ENCODE results near the gene MOB2. TPM values are rescaled to one million over a fixed set of nuclear protein-coding genes. Genes with fewer than 3 reads are reported as not detected.

MOB2 gene
- polyA plus RNA-seq, 6 donors from 2014 or later, result 29.7 to 50.8 (median 33.2) TPM

- H3K36me3 Mint-ChIP-seq, result no peaks in the 10 kb centered on the region
- no peaks in the 10 kb centered on the region for H3K27me3 Mint-ChIP-seq
- DNase-seq (no peak), ATAC-seq (ENCODE audit: low read depth in 2 of 2) (peak; percentile 26 to 29)
- H3K27ac Mint-ChIP-seq, result peak overlapping the region in 5 of 6 donors; percentile 30 to 94 (median 90)
- H3K4me3 Mint-ChIP-seq, result peak overlapping the region in 3 of 8 donors; percentile 23 to 67 (median 36)
- peaks cover 30 to 59% (median 49%) of the 10 kb centered on the region in 3 donors for H3K4me1 Mint-ChIP-seq
- H3K9me3 Mint-ChIP-seq, result no peaks in the 10 kb centered on the region
These were observed 37.2 kb upstream of the MOB2 start for GRCh38 chr11:1523779-1524178.

- peaks cover 30 to 60% (median 42%) of the 10 kb centered on the region in 3 donors for H3K4me1 Mint-ChIP-seq
- no peaks in the 10 kb centered on the region for H3K36me3 Mint-ChIP-seq
- H3K4me3 Mint-ChIP-seq, result peak overlapping the region in 4 of 8 donors; percentile 11 to 67 (median 52)
- no peaks in the 10 kb centered on the region for H3K9me3 Mint-ChIP-seq
- no peak for DNase-seq
- no peaks in the 10 kb centered on the region for H3K27me3 Mint-ChIP-seq
- ATAC-seq (ENCODE audit: low read depth in 2 of 2), result no peak
- H3K27ac Mint-ChIP-seq, result peak overlapping the region in 4 of 6 donors; percentile 73 to 94 (median 86)
These were observed 36.5 kb upstream of the MOB2 start for GRCh38 chr11:1523077-1523476.

- no peaks in the 10 kb centered on the region for H3K27me3 Mint-ChIP-seq
- H3K36me3 Mint-ChIP-seq, result no peaks in the 10 kb centered on the region
- peaks cover 38 to 66% (median 49%) of the 10 kb centered on the region in 3 donors for H3K4me1 Mint-ChIP-seq
- peak overlapping the region; percentile 43 to 84 (median 66) for H3K4me3 Mint-ChIP-seq
- H3K27ac Mint-ChIP-seq, result peak overlapping the region; percentile 88 to 97 (median 95)
- DNase-seq (no peak), ATAC-seq (ENCODE audit: low read depth in 2 of 2) (no peak)
- no peaks in the 10 kb centered on the region for H3K9me3 Mint-ChIP-seq
These were observed 35.5 kb upstream of the MOB2 start for GRCh38 chr11:1522081-1522424.

- Mint-ChIP-seq H3K36me3 (no peaks in the 10 kb centered on the region), H3K9me3 (no peaks in the 10 kb centered on the region), H3K4me1 (peaks cover 41 to 68% (median 54%) of the 10 kb centered on the region in 3 donors), H3K27me3 (no peaks in the 10 kb centered on the region), H3K27ac (peak overlapping the region; percentile 88 to 97 (median 96)), H3K4me3 (peak overlapping the region in 7 of 8 donors; percentile 43 to 84 (median 66))
- peak; percentile 89 for ATAC-seq (ENCODE audit: low read depth in 2 of 2)
- peak; percentile 72 for DNase-seq
These were observed 35.0 kb upstream of the MOB2 start for GRCh38 chr11:1521382-1522080.

GRCh38 chr11:1520663-1521267 lies 34.2 kb upstream of the MOB2 start:
- Mint-ChIP-seq H3K4me3 (peak overlapping the region in 7 of 8 donors; percentile 43 to 84 (median 65)), H3K9me3 (no peaks in the 10 kb centered on the region), H3K36me3 (no peaks in the 10 kb centered on the region), H3K4me1 (peaks cover 48 to 72% (median 62%) of the 10 kb centered on the region in 3 donors), H3K27ac (peak overlapping the region in 5 of 6 donors; percentile 5 to 97 (median 96)), H3K27me3 (no peaks in the 10 kb centered on the region)
- DNase-seq (peak; percentile 27), ATAC-seq (ENCODE audit: low read depth in 2 of 2) (peak; percentile 18 to 28)

GRCh38 chr11:1520209-1520662 lies 33.7 kb upstream of the MOB2 start:
- Mint-ChIP-seq H3K9me3 (no peaks in the 10 kb centered on the region), H3K4me3 (no peak overlapping the region), H3K27ac (peak overlapping the region in 1 of 6 donors; percentile 94), H3K27me3 (no peaks in the 10 kb centered on the region), H3K36me3 (no peaks in the 10 kb centered on the region), H3K4me1 (peaks cover 51 to 72% (median 67%) of the 10 kb centered on the region in 3 donors)
- ATAC-seq (ENCODE audit: low read depth in 2 of 2), result no peak
- DNase-seq, result no peak

GRCh38 chr11:1519028-1520010 lies 32.7 kb upstream of the MOB2 start:
- Mint-ChIP-seq H3K9me3 (no peaks in the 10 kb centered on the region), H3K27me3 (no peaks in the 10 kb centered on the region), H3K4me3 (no peak overlapping the region), H3K27ac (peak overlapping the region in 2 of 6 donors; percentile 52 to 83), H3K4me1 (peaks cover 55 to 76% (median 71%) of the 10 kb centered on the region in 3 donors), H3K36me3 (no peaks in the 10 kb centered on the region)
- no peak for DNase-seq
- ATAC-seq (ENCODE audit: low read depth in 2 of 2), result no peak

- DNase-seq (no peak), ATAC-seq (ENCODE audit: low read depth in 2 of 2) (no peak)
- Mint-ChIP-seq H3K4me1 (peaks cover 55 to 73% (median 70%) of the 10 kb centered on the region in 3 donors), H3K36me3 (no peaks in the 10 kb centered on the region), H3K27me3 (no peaks in the 10 kb centered on the region), H3K4me3 (no peak overlapping the region), H3K9me3 (no peaks in the 10 kb centered on the region), H3K27ac (no peak overlapping the region)
These were observed 31.7 kb upstream of the MOB2 start for GRCh38 chr11:1518301-1518700.

- ATAC-seq (ENCODE audit: low read depth in 2 of 2) (no peak), DNase-seq (no peak)
- Mint-ChIP-seq H3K4me3 (no peak overlapping the region), H3K9me3 (no peaks in the 10 kb centered on the region), H3K4me1 (peaks cover 54 to 73% (median 65%) of the 10 kb centered on the region in 3 donors), H3K36me3 (no peaks in the 10 kb centered on the region), H3K27ac (peak overlapping the region; percentile 49 to 93 (median 79)), H3K27me3 (no peaks in the 10 kb centered on the region)
These were observed 30.8 kb upstream of the MOB2 start for GRCh38 chr11:1517117-1518005.

GRCh38 chr11:1516273-1517067 lies 29.9 kb upstream of the MOB2 start:
- DNase-seq, result no peak
- H3K4me3 Mint-ChIP-seq, result peak overlapping the region in 1 of 8 donors; percentile 47

GRCh38 chr11:1515082-1516060 lies 28.8 kb upstream of the MOB2 start:
- Mint-ChIP-seq H3K4me3 (peak overlapping the region in 1 of 8 donors; percentile 23), H3K9me3 (no peaks in the 10 kb centered on the region), H3K27me3 (no peaks in the 10 kb centered on the region), H3K27ac (peak overlapping the region in 3 of 6 donors; percentile 32 to 47 (median 44)), H3K4me1 (peaks cover 44 to 67% (median 61%) of the 10 kb centered on the region in 3 donors), H3K36me3 (no peaks in the 10 kb centered on the region)
- ATAC-seq (ENCODE audit: low read depth in 2 of 2) (peak; percentile 83 to 88), DNase-seq (peak; percentile 54)

More at GRCh38 chr11:1516273-1517067, 29.9 kb upstream of the MOB2 start:
- no peaks in the 10 kb centered on the region for H3K9me3 Mint-ChIP-seq
- no peaks in the 10 kb centered on the region for H3K27me3 Mint-ChIP-seq
- H3K4me1 Mint-ChIP-seq, result peaks cover 55 to 73% (median 63%) of the 10 kb centered on the region in 3 donors
- no peaks in the 10 kb centered on the region for H3K36me3 Mint-ChIP-seq
- ATAC-seq (ENCODE audit: low read depth in 2 of 2), result no peak
- H3K27ac Mint-ChIP-seq, result peak overlapping the region in 4 of 6 donors; percentile 9 to 78 (median 56)
